Measurements from ENCODE around the gene COQ8B.

The COQ8B gene

DNA sequence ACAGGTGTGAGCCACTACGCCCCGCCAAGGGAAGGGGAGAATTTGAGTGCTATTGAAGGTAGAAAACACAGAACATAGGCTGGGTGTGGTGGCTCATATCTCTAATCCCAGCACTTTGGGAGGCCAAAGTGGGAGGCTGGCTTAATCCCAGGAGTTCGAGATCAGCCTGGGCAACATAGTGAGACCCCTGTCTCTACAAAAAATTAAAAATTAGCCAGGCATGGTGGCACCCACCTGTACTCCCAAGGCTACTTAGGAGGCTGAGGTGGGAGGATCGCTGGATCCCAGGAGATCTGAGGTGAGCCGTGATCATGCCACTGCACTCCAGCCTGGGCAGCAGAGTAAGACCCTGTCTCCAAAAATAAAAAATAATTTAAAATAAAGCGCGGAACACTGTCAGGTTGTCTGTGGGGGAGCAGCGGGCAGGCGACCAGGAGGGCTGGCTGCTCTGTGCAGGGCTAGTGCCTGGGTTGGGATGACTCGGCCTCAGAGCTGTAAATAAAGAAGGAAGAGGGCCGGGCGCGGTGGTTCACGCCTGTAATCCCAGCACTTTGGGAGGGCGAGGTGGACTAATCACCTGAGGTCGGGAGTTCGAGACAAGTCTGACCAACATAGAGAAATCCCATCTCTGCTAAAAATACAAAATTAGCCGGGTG is 74.5 kb downstream of the COQ8B start:
- DNase-seq (ENCODE audit: extremely low read depth in 1 of 2, low read depth in 1 of 2): no peak

All from activated CD8-positive, alpha-beta memory T cell treated with anti-CD3 and anti-CD28 coated beads for 1 hour (primary cell).